Progenitor cell of endocrine pancreas (in vitro differentiated cells): ENCODE results near the gene GLT6D1. TPM values are rescaled to one million over a fixed set of nuclear protein-coding genes. Genes with fewer than 3 reads are reported as not detected.
"Not testable (repeated sequence)": the region's sequence is repeated elsewhere in the genome, so short reads cannot be mapped to it uniquely, and the experiment has no call there.

Experiments used
- DNase-seq: peaks from one replicate; pipeline ENCODE4 v3.0.0; 2021; ENCODE audit warnings: low spot score; ENCODE audit not compliant: unreplicated experiment
- H3K27ac Mint-ChIP-seq: 2 replicates; pipeline ENCODE4 v1.8.0; 2021; ENCODE audit warnings: mild to moderate bottlenecking, moderate library complexity, mixed read lengths
- H3K27me3 Mint-ChIP-seq: 2 replicates; pipeline ENCODE4 v1.8.0; 2021; ENCODE audit warnings: mixed read lengths
- H3K36me3 Mint-ChIP-seq: 2 replicates; pipeline ENCODE4 v1.8.0; 2022; ENCODE audit warnings: mixed read lengths; ENCODE audit not compliant: insufficient read depth
- H3K4me1 Mint-ChIP-seq: 2 replicates; pipeline ENCODE4 v1.8.0; 2021; ENCODE audit warnings: low read depth, mixed read lengths
- H3K4me3 Mint-ChIP-seq: 2 replicates; pipeline ENCODE4 v1.8.0; 2021; ENCODE audit warnings: low read depth, mild to moderate bottlenecking, moderate library complexity, mixed read lengths
- H3K9me3 Mint-ChIP-seq: 2 replicates; pipeline ENCODE4 v1.8.0; 2021; ENCODE audit warnings: low read depth, mixed read lengths
- CTCF ChIP-seq: fragments of 200-600 bp; sonication (generic); IDR thresholded peaks from one replicate; pipeline ENCODE4 v1.5.0; 2021; ENCODE audit warnings: antibody characterized with exemption, mild to moderate bottlenecking; ENCODE audit not compliant: unreplicated experiment
- total RNA-seq: library from RNA; stranded (reverse); gene quantifications from 2 replicates; pipeline ENCODE4 v1.2.1, GENCODE V29; 2021

Gene GLT6D1
- total RNA-seq, 1 donor from 2014 or later, result not detected

GRCh38 chr9:135674977-135675376, 35.6 kb upstream of the GLT6D1 start:
- Mint-ChIP-seq H3K4me3 (no peak overlapping the region), H3K9me3 (no peaks in the 10 kb centered on the region), H3K36me3 (no peaks in the 10 kb centered on the region), H3K27ac (no peak overlapping the region), H3K27me3 (peaks cover 7% of the 10 kb centered on the region), H3K4me1 (no peaks in the 10 kb centered on the region)
- no peak for TF ChIP-seq CTCF
- DNase-seq, result no peak

- TF ChIP-seq CTCF, result no peak
- Mint-ChIP-seq H3K9me3 (peaks cover 3% of the 10 kb centered on the region), H3K4me3 (no peak overlapping the region), H3K27ac (no peak overlapping the region), H3K36me3 (no peaks in the 10 kb centered on the region), H3K27me3 (peaks cover 9% of the 10 kb centered on the region), H3K4me1 (no peaks in the 10 kb centered on the region)
- no peak for DNase-seq
Observed at GRCh38 chr9:135673941-135674340, 34.6 kb upstream of the GLT6D1 start.

- H3K9me3 Mint-ChIP-seq, H3K4me3 Mint-ChIP-seq, H3K27me3 Mint-ChIP-seq, H3K27ac Mint-ChIP-seq, H3K36me3 Mint-ChIP-seq, DNase-seq, H3K4me1 Mint-ChIP-seq: not testable (repeated sequence)
Observed at GRCh38 chr9:135672786-135673185, 33.4 kb upstream of the GLT6D1 start.

- no peak overlapping the region for H3K4me3 Mint-ChIP-seq
- peaks cover 6% of the 10 kb centered on the region for H3K27me3 Mint-ChIP-seq
- no peaks in the 10 kb centered on the region for H3K4me1 Mint-ChIP-seq
- peaks cover 6% of the 10 kb centered on the region for H3K9me3 Mint-ChIP-seq
- TF ChIP-seq CTCF, result no peak
- DNase-seq, result no peak
- no peak overlapping the region for H3K27ac Mint-ChIP-seq
- H3K36me3 Mint-ChIP-seq, result no peaks in the 10 kb centered on the region
Observed at GRCh38 chr9:135671591-135672041, 32.3 kb upstream of the GLT6D1 start.

GRCh38 chr9:135670721-135671590, 31.6 kb upstream of the GLT6D1 start:
- Mint-ChIP-seq H3K27me3 (peaks cover 10% of the 10 kb centered on the region), H3K9me3 (peaks cover 6% of the 10 kb centered on the region), H3K36me3 (no peaks in the 10 kb centered on the region), H3K27ac (no peak overlapping the region), H3K4me1 (no peaks in the 10 kb centered on the region), H3K4me3 (no peak overlapping the region)
- no peak for DNase-seq
- TF ChIP-seq CTCF, result no peak
